GM12873 (cell line): Measurements from ENCODE around the gene SMIM31.

ENCODE experiments used
- TF ChIP-seq, protein P1 (sequence below): IDR thresholded peaks from 2 replicates; pipeline ENCODE4 v1.5.1; 2012; ENCODE audit warnings: low read depth, mild to moderate bottlenecking, moderate library complexity, low read length, control low read depth; ENCODE audit not compliant: insufficient read depth; ENCODE audit errors: missing control alignments

SMIM31 gene

DNA sequence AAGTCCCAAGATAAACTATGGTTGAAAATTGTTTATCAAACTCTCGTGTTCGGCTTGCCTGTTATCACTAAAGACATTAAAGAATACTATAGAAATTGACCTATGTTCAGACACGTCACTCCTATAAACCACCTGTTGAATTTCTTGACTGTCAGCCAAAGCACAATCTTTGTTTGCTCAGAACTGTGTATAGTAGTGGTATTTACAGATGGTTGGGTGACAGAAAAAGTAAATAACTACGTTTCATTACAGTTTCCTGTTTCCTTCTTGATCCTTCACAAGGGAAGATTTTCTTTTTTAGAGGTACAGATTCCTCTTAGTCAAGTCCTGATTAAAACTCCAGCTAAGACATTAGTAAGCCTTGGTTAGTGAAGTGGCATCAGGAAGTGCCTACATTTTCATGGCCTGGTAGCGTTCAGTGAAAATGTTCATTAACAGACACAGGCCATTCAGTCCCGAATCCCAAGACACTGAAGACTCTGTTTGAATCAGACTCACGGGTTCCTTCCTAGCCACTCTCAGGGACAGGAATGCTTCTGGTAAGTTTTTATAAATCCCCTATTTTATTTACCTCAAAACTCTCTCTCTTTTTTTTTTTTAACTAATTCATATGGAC is at the start of gene SMIM31:
TSS of gene SMIM31 (plus strand) at position 259 of the 616 bp plus-strand sequence. CDS start 16,313 bp downstream, outside the sequence.
- TF ChIP-seq, protein P1, sequence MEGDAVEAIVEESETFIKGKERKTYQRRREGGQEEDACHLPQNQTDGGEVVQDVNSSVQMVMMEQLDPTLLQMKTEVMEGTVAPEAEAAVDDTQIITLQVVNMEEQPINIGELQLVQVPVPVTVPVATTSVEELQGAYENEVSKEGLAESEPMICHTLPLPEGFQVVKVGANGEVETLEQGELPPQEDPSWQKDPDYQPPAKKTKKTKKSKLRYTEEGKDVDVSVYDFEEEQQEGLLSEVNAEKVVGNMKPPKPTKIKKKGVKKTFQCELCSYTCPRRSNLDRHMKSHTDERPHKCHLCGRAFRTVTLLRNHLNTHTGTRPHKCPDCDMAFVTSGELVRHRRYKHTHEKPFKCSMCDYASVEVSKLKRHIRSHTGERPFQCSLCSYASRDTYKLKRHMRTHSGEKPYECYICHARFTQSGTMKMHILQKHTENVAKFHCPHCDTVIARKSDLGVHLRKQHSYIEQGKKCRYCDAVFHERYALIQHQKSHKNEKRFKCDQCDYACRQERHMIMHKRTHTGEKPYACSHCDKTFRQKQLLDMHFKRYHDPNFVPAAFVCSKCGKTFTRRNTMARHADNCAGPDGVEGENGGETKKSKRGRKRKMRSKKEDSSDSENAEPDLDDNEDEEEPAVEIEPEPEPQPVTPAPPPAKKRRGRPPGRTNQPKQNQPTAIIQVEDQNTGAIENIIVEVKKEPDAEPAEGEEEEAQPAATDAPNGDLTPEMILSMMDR, result no peak

GRCh38 chr4:164706675-164707074 is 47.3 kb upstream of the SMIM31 start:
- TF ChIP-seq, protein P1, result no peak

DNA sequence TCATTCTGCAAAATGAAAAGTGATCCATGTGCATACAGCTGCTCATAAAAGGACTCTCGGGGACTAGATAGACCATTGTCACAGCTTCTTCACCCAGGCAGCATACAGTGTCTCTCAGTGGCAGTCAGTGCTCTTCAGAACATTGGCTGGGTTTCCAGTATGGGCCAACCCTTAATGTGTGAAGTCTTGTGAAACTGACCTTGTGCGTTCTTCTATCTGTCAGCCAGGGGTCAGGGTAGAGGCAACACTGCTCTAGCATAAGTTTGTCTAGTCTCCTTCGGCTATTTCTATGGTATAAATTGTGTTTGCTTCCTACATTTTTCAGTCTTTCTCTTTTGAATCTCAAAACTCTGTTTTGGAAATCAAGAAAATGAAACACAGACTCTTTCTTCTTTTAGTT is 37.0 kb upstream of the SMIM31 start:
- TF ChIP-seq, protein P1, result peak; percentile 44

DNA sequence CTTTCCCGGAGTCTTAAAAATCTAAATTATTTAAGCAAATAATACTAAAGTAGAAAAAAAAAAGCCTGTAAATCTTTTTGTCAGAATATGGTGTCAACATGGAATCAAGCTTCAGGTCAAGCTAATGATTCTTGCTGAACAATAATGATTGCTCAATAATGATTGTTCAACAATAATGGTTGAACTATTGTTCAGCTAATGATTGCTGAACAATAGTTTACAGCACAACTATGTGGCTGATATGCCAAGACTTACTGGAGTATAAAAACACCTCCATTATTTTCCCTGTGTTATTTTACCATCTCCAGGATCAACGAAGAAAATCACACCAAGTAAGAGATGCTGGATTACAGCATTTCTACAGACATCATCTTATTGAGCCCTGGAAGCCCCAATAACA is 35.1 kb upstream of the SMIM31 start:
- TF ChIP-seq, protein P1, result no peak

GRCh38 chr4:164725066-164725465 is 28.9 kb upstream of the SMIM31 start:
- TF ChIP-seq, protein P1, result no peak

- TF ChIP-seq, protein P1, result no peak
Observed at GRCh38 chr4:164730705-164731393, 23.1 kb upstream of the SMIM31 start.

GRCh38 chr4:164731827-164732474 is 22.0 kb upstream of the SMIM31 start:
- TF ChIP-seq, protein P1, result peak; percentile 83
